ENCODE results near the gene RCAN1. TPM values are rescaled to one million over a fixed set of nuclear protein-coding genes. Genes with fewer than 3 reads are reported as not detected.

Gene RCAN1
- total RNA-seq, 6 experiments from 2014 or later = 60.8 to 87.2 (median 66.1) TPM

- Mint-ChIP-seq H3K36me3 (ENCODE audit: low read depth) (peaks cover 67% of the 10 kb centered on the region), H3K27ac (peak overlapping the region; percentile 42)
Measured at GRCh38 chr21:34520764-34521508, 94.0 kb downstream of the RCAN1 start.

GRCh38 chr21:34520281-34520680 lies 94.6 kb downstream of the RCAN1 start:
- H3K4me1 Mint-ChIP-seq (ENCODE audit: low read depth) = peaks cover 71% of the 10 kb centered on the region
- H3K9me3 Mint-ChIP-seq = no peaks in the 10 kb centered on the region
- no peak for TF ChIP-seq CTCF (IDR thresholded peaks at IDR 0.05)
- peaks cover 3% of the 10 kb centered on the region for H3K27me3 Mint-ChIP-seq (ENCODE audit: insufficient read depth)
- H3K4me3 Mint-ChIP-seq = no peak overlapping the region
- peaks cover 61% of the 10 kb centered on the region for H3K36me3 Mint-ChIP-seq (ENCODE audit: low read depth)
- DNase-seq = no peak
- peak overlapping the region; percentile 42 for H3K27ac Mint-ChIP-seq

More at GRCh38 chr21:34520764-34521508, 94.0 kb downstream of the RCAN1 start:
- peaks cover 74% of the 10 kb centered on the region for H3K4me1 Mint-ChIP-seq (ENCODE audit: low read depth)
- peaks cover 3% of the 10 kb centered on the region for H3K27me3 Mint-ChIP-seq (ENCODE audit: insufficient read depth)
- no peaks in the 10 kb centered on the region for H3K9me3 Mint-ChIP-seq
- H3K4me3 Mint-ChIP-seq = no peak overlapping the region
- TF ChIP-seq CTCF (IDR thresholded peaks at IDR 0.05) = no peak
- no peak for DNase-seq

- H3K27me3 Mint-ChIP-seq (ENCODE audit: insufficient read depth) = peaks cover 4% of the 10 kb centered on the region; the same call in 1 of the 2 replicates
- no peaks in the 10 kb centered on the region for H3K9me3 Mint-ChIP-seq
- DNase-seq = no peak
- H3K36me3 Mint-ChIP-seq (ENCODE audit: low read depth) = peaks cover 55% of the 10 kb centered on the region
- peaks cover 66% of the 10 kb centered on the region for H3K4me1 Mint-ChIP-seq (ENCODE audit: low read depth)
- peak overlapping the region; percentile 42; the same call in 1 of the 2 replicates for H3K27ac Mint-ChIP-seq
- TF ChIP-seq CTCF (IDR thresholded peaks at IDR 0.05) = no peak
- no peak overlapping the region for H3K4me3 Mint-ChIP-seq
Measured at GRCh38 chr21:34519694-34520093, 95.2 kb downstream of the RCAN1 start.

GRCh38 chr21:34519016-34519415 lies 95.9 kb downstream of the RCAN1 start:
- Mint-ChIP-seq H3K27me3 (ENCODE audit: insufficient read depth) (peaks cover 5% of the 10 kb centered on the region; the same call in 1 of the 2 replicates), H3K4me3 (no peak overlapping the region), H3K4me1 (ENCODE audit: low read depth) (peaks cover 59% of the 10 kb centered on the region), H3K27ac (peak overlapping the region; percentile 34; the same call in 1 of the 2 replicates), H3K9me3 (no peaks in the 10 kb centered on the region), H3K36me3 (ENCODE audit: low read depth) (peaks cover 48% of the 10 kb centered on the region)
- no peak for TF ChIP-seq CTCF (IDR thresholded peaks at IDR 0.05)
- no peak for DNase-seq

- DNase-seq = no peak
- H3K27me3 Mint-ChIP-seq (ENCODE audit: insufficient read depth) = peaks cover 5% of the 10 kb centered on the region; the same call in 1 of the 2 replicates
- no peaks in the 10 kb centered on the region for H3K9me3 Mint-ChIP-seq
- peaks cover 52% of the 10 kb centered on the region for H3K4me1 Mint-ChIP-seq (ENCODE audit: low read depth)
- no peak overlapping the region for H3K4me3 Mint-ChIP-seq
- peaks cover 47% of the 10 kb centered on the region for H3K36me3 Mint-ChIP-seq (ENCODE audit: low read depth)
- peak overlapping the region; percentile 72 for H3K27ac Mint-ChIP-seq
- TF ChIP-seq CTCF (IDR thresholded peaks at IDR 0.05) = no peak
Measured at GRCh38 chr21:34518301-34518700, 96.6 kb downstream of the RCAN1 start.

All from HFFc6 (cell line).